A549 treated with RU486 at 1 μM for 4 hours (cell line): Measurements from ENCODE around the gene ZNF132. TPM values are rescaled to one million over a fixed set of nuclear protein-coding genes. Genes with fewer than 3 reads are reported as not detected.

Experiments used
- total RNA-seq: library from RNA; stranded (reverse); fragments of 200-300 nt; extraction: Qiagen RNA extraction; gene quantifications from 5 replicates; pipeline ENCODE4 v1.2.3, GENCODE V29; 2022; ENCODE audit warnings: low read depth

The ZNF132 gene
- 0.09 to 0.16 TPM (median 0.12 TPM) in 4 of 5 replicates, not detected in the other for total RNA-seq

DNA sequence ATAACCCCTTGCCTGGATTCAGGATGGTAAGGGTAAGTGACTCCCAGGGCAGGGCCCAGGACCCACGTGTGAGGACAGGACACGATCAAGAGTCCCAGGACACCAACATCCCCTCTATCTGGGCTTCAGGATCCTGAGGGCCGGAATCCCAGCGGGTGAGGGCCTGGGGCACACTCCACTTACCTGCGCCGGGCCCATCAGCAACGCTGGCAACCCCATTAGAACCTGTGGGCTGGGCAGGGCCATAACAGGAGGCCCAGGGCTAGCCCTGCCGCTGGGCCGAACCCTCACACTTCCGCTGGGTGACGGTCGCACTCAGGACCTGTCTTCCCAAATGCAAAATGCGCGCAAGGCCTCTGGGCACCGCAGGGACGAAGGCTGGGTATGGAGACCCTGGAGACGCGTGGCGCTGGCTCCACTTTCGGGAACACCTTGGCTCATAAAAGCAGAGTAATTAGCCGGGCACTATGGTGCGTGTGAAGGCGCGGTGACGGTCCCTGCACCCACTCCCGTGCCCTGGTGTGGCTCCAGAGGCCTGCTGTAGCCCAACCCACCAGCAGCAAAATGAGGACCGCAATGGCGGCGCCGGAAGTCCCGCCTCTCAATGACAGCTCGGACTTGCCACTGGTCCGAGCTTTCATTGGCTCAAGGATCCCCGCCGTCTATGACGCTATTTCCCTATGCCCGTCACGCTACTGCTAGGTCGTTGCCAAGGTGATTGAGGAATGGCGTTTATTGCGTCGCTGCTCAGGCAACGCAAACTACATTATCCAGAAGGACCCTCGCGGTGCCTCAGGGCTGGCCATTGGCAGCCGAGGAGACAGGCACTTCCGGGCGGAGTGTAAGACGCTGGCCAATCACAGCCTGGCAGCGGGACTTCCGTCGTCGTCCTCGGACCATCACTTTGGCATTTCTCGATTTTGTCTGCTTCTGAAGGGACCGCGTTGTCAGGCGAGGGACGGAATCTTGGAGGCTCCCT is at the start of gene ZNF132:
Gene ZNF132, minus strand, starts transcription at position 578 of the 979 bp plus-strand sequence. Its CDS starts 332 bp downstream, at position 246.

DNA sequence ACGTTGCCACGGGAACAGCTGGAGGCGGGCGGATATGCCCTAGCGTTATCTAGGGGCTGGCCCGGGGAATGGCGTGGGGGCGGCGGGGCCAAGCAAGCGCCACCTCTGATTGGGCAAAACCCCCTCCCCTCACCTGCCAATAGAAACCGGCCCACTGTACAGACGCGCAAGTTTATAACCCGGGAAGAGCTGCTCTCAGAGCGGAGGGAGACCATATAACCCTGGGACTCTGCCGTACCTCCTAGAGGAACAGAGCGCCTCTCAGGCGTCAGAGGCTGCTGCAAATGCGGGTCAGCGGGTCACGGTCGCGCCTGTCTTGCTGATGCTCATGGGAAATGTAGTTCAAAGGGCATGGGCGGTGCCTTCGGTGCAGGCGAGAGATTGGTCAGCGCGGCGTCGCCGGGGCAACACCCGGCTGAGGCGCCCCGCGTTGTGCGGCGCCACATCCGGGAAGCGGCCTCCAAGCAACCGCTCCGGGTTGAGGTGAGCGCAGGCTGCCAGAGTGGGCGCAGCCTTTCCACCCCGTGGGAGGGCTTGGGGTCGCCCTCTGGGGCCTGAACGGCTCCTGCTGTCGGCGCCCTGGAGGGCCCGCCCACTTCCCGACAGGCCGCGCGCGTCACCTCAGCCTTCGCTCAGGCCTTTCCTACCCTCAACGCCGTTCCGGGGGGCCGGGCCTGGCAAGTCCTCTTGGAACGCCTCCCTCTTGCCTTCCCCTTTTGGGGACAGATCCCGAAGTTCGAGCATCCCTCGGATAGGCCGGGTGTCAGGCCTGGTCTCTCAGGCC is 36.0 kb upstream of the ZNF132 start, which contains the start of gene ZNF446:
Gene ZNF446, plus strand, starts transcription at position 639 of the 784 bp plus-strand sequence. CDS start 867 bp downstream, outside the sequence.

DNA sequence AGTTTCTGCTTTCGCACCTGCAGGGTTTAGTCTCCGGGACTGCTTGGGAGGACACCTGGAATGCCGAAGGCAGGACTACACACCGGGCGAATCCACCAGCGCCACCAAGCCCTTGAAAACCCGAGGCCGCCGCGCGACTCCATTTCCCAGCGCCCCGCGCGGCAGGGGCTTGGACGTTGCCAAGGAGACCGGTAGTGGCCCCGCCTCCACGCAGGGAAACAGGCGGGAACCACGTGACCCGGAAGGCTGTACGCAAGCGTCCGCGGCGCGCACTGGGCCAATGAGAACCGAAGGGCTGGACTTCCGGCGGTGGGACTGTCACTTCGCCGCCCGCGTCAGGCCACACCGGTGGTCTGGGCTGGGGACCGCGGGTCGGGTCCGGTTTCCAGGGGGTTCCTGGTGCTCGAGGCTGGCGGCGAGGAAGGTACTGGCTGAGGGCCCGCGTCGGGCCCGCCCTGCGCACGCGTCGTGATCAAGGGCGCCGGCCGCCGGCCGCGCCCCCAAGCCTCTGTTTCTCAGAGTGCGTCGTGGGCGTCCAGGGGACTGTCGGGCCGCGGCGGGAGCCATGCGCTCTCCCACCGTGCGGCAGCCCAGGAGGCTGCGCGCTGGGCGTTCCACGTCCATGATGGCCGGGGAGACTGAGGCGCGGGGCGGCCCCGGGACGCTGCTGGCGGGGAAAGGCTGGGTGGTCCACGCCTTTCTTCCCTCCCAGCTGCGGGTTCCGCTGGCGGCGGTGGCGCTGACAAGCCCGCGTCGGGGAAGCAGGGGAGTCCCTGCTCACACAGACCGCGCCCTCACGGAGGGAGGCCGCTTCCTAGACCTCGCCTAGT is 27.0 kb upstream of the ZNF132 start, which contains the start of gene ZNF324:
Gene ZNF324, plus strand, starts transcription at position 321 of the 830 bp plus-strand sequence. CDS start 2,106 bp downstream, outside the sequence.

DNA sequence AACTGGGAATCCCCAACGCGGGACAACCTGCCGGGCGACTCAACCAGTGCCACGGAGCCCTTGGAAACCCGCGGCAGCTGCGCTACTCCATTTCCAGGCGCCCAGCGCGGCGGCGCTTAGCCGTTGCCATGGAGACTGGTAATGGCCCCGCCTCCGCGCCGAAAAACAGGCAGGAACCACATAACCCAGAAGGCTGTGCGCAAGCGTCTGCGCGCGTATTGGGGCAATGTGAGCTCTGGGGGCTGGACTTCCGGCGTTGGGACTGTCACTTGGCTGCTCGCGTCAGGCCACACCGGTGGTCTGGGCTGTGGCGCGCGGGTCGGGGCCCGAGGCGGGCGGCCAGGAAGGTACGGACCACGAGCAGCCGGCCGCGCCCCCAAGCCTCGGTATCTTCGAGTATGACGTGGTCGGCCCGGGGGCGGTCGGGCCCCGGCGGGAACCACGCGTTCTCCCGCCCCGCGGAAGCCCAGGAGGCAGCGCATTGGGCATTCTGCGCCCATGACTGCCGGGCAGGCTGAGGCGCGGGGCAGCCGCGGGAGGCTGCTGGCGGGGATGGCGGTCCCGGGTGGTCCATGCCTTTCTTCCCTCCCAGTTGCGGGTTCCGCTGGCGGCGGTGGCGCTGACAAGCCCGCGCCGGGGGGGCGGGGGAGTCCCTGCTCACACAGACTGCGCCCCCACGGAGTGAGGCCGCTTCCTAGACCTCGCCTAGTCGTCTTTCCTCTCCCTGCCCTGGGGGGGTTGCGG is 11.6 kb upstream of the ZNF132 start, which contains the start of gene ZNF324B:
Gene ZNF324B, plus strand, starts transcription at position 265 of the 744 bp plus-strand sequence. CDS start 2,080 bp downstream, outside the sequence.

DNA sequence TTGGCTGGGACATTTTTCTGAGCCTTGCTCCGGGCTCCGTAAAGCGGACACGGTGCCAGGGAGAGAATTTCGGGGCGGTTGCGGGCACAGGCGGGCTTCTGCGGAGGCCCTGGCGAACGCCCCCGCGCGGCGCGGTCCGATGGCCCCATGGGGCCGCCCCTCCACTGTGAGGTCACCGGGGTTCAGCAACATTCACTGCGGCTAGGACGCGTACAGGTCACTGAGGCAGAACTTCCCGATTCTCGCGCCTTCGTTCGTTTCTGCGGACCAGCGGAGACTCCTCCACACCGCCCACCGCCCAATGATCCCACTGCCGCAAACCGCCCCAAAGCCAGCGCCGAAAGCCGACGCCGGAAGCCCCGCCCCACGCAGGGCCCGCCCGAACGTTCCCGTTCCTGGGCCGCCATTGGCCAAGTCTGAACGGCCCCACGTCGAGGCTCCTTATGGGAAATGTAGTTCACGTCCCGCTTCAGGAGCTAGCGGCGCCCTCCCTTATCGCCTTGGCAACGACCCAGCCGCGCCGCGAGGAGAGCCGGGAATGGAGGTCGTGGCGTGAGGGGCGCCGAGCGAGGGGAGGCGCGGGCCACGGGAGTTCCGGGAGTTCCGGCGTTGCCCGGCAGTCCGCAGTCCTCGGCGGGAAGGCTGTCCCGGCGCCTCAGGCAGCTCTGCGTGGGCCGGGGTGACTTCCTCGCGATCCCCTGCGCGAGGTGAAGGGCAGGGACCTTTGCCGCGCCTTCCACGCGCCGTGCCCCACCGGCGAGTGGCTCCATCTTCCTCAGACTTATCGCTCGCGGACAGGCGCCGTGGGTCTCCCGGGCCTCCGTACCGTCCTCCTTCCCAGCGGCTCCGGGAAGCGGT is 31.6 kb downstream of the ZNF132 start, which contains the start of gene ZNF584:
Gene ZNF584, plus strand, starts transcription at position 498 of the 858 bp plus-strand sequence. CDS start 499 bp downstream, outside the sequence.

DNA sequence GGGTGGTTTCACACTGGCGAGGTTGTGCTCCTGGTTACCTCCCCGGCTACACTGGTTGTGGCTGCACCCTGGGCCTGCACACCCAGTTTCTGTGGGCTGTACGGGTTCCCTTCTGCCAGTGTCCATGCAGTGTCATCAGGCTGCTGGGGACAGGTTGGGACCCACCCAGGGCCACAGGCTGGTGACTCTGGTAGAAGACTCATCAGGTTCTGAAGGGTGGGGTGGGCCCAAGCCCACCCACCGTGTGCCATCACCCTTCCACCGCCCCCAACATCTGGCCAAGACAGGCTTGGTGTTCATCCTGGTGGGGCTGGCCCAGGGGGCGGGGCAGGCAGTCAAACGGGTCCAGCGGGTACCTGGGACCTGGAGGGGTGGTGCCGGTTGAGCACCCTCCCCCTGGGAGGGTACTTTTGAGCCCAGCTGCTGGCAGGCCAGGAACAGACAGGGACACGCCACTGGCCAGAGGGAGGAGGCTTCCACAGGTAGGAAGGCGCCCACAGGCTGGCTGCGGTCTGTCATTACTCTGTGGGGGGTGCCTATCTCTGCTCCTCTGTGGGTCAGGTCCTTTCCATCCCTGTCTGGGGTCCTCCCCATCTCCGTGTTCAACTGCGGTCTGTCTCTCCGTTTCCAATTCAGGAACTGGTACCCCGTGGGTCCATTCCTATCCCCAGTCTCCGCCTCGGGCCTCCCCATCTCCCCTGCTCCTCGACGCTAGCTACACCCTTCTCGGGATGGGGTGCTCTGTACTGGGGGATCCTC is 44.6 kb downstream of the ZNF132 start, which contains the start of gene RNF225:
Gene RNF225, plus strand, starts transcription at position 437 of the 759 bp plus-strand sequence. CDS start 434 bp downstream, outside the sequence.

DNA sequence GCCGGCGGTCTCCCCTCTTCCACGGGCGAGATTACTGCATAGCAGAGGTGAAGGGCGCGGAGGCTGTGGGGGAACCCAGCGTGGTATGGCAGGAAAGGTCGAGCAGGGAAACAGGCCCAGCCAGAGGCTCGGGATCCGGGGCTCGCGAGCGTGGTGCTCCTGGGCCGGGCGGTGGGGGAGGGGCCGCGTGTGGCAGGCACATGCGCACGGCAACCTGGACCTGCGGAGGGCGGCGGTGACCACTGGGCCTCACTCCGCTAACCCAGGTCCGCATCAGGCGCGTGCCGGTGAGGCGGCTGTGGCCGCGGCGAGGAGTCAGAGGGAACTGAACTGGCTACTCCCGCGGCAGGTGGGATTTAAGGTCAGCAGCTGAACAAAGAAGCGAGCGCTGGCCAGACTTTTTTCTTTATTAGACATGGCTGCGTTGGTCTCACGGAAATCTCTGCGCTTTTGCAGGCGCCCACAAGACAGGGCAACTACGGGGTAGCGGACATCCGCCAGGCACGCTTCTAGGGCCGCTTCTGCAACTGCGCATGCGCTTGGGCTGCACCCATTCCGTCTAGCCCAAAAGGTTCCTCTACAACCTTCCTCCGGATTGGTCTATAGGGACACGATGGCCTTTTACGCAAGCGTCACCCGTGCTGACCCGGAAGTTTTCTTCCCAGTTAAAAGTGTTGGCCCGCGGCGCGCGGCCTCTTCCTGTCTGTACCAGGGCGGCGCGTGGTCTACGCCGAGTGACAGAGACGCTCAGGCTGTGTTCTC is 53.2 kb downstream of the ZNF132 start, which contains the start of gene RPS5:
Gene RPS5, plus strand, starts transcription at position 694 of the 762 bp plus-strand sequence. CDS start 869 bp downstream, outside the sequence.

Other genes with a start within 250 kb of the ZNF132 start
- gene ZNF544, start 211.2 kb downstream of the ZNF132 start, total RNA-seq = 16.8 to 28.0 TPM (median 18.4 TPM) in 5 replicates
- 0.92 to 1.4 TPM (median 1.2 TPM) in 5 replicates for gene ZNF8, start 161.2 kb downstream of the ZNF132 start, total RNA-seq
- 89.1 to 120 TPM (median 93.3 TPM) in 5 replicates for gene ERVK3-1, start 134.8 kb downstream of the ZNF132 start, total RNA-seq
- 2.4 to 3.0 TPM (median 2.6 TPM) in 5 replicates for gene ZSCAN22, start 113.2 kb downstream of the ZNF132 start, total RNA-seq
- 8.1 to 17.1 TPM (median 13.2 TPM) in 5 replicates for gene A1BG, start 86.7 kb downstream of the ZNF132 start, total RNA-seq
- gene ZNF497, start 77.4 kb downstream of the ZNF132 start, total RNA-seq = 0.80 to 1.8 TPM (median 1.5 TPM) in 5 replicates
- gene ZNF837, start 59.1 kb downstream of the ZNF132 start, total RNA-seq = 0.79 to 1.8 TPM (median 1.5 TPM) in 5 replicates
- gene RPS5, start 52.9 kb downstream of the ZNF132 start, total RNA-seq = 2,154 to 2,606 TPM (median 2,462 TPM) in 5 replicates
- gene RNF225, start 44.5 kb downstream of the ZNF132 start, total RNA-seq = 0.23 to 0.63 TPM (median 0.27 TPM) in 3 of 5 replicates, not detected in the others
- gene ZNF584, start 31.5 kb downstream of the ZNF132 start, total RNA-seq = 17.9 to 21.0 TPM (median 19.6 TPM) in 5 replicates
- 5.4 to 7.6 TPM (median 6.7 TPM) in 5 replicates for gene ZNF324B, start 11.5 kb upstream of the ZNF132 start, total RNA-seq
- gene ZNF324, start 26.9 kb upstream of the ZNF132 start, total RNA-seq = 8.5 to 10.1 TPM (median 9.6 TPM) in 5 replicates
- 10.8 to 14.0 TPM (median 11.5 TPM) in 5 replicates for gene ZNF446, start 36.2 kb upstream of the ZNF132 start, total RNA-seq
- 20.2 to 31.0 TPM (median 29.2 TPM) in 5 replicates for gene SLC27A5, start 71.8 kb upstream of the ZNF132 start, total RNA-seq
- gene ZBTB45, start 79.7 kb upstream of the ZNF132 start, total RNA-seq = 11.1 to 21.2 TPM (median 17.9 TPM) in 5 replicates
- 618 to 908 TPM (median 657 TPM) in 5 replicates for gene TRIM28, start 103.9 kb upstream of the ZNF132 start, total RNA-seq
- gene CHMP2A, start 115.0 kb upstream of the ZNF132 start, total RNA-seq = 187 to 221 TPM (median 197 TPM) in 5 replicates
- gene UBE2M, start 118.5 kb upstream of the ZNF132 start, total RNA-seq = 139 to 187 TPM (median 143 TPM) in 5 replicates
- gene MZF1, start 133.2 kb upstream of the ZNF132 start, total RNA-seq = 9.0 to 18.1 TPM (median 14.8 TPM) in 5 replicates